ENCODE measurements around the gene DDX43.
"Not testable (repeated sequence)": the region's sequence is repeated elsewhere in the genome, so short reads cannot be mapped to it uniquely, and the experiment has no call there.

DDX43 gene

GRCh38 chr6:73452107-73452461, 57.5 kb downstream of the DDX43 start, which contains the start of gene CGAS:
Gene CGAS (minus strand): TSS chr6:73452297. CDS start chr6:73452181, 116 bp downstream.
- DNase-seq (ENCODE audit: extremely low read depth, low read depth), result peak; percentile 40
- no peak for TF ChIP-seq CTCF (IDR thresholded peaks at IDR 0.05; ENCODE audit: low read depth, low read length)

GRCh38 chr6:73455865-73456629, 61.4 kb downstream of the DDX43 start:
- TF ChIP-seq CTCF (IDR thresholded peaks at IDR 0.05; ENCODE audit: low read depth, low read length), result no peak
- DNase-seq (ENCODE audit: extremely low read depth, low read depth), result no peak

DNA sequence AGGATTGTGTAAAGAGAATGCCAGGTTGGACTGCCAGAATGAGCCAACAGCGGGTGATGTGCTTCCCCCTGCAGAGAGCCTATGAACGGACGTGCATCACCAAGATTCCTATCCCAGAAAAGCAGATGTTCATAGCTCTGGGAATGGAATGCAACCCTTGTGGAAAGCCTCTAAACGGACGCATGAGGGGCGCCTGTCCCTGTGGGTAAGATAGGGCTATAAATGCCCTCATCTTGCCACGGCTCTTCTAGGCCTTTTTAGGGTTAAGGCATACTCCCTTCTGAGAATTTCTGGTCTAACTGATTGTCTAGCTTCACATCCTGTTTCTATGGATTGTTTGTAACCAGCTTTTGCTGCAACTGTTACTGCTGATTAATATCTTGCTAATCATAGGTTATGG, 64.8 kb downstream of the DDX43 start:
- not testable (repeated sequence) for DNase-seq (ENCODE audit: extremely low read depth, low read depth)

DNA sequence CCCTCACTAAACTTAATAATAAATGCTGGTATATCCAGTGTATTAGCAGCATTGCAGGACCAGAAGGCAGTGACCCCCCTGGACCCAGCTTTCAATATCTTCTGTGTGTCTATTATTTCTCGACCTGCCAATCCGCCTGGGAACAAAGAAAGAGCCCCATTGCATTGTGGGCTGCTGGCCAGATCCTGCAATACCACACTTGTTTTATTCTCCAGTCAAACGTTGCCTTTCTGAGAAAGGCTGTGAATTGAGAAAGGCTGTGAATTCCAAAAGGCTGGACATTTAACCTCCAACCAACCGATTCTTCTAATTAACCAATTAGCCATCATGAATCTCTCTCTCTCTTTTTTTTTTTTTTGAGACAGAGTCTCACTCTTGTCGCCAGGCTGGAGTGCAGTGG, 65.4 kb downstream of the DDX43 start:
- TF ChIP-seq CTCF (IDR thresholded peaks at IDR 0.05; ENCODE audit: low read depth, low read length), result no peak
- DNase-seq (ENCODE audit: extremely low read depth, low read depth), result no peak

- DNase-seq (ENCODE audit: extremely low read depth, low read depth), result peak; percentile 69
- no peak for TF ChIP-seq CTCF (IDR thresholded peaks at IDR 0.05; ENCODE audit: low read depth, low read length)
Measured at GRCh38 chr6:73461537-73462350, 67.1 kb downstream of the DDX43 start, which contains the start of gene MTO1. Gene MTO1 (plus strand): TSS chr6:73461737. CDS start chr6:73461855, 118 bp downstream.
